Fibroblast of lung (primary cell): Measurements from ENCODE around the gene BRD1. TPM values are rescaled to one million over a fixed set of nuclear protein-coding genes. Genes with fewer than 3 reads are reported as not detected.

Source experiments
- DNase-seq, 2 donors: peaks; one replicate each; pipeline versions ENCODE4 v3.0.0 to v3.0.0-alpha.2; 2010; ENCODE audit warnings: low read depth in 2 of 2
- H2AFZ ChIP-seq: 2 replicates; pipeline ENCODE4 v1.5.1; 2012; ENCODE audit warnings: low read length, control low read depth, inconsistent platforms
- H3K27ac ChIP-seq: 2 replicates; pipeline ENCODE4 v1.5.1; 2011; ENCODE audit warnings: low read length, control low read depth; ENCODE audit not compliant: insufficient read depth
- H3K27me3 ChIP-seq: 2 replicates; pipeline ENCODE4 v1.5.1; 2011; ENCODE audit warnings: mild to moderate bottlenecking, low read length; ENCODE audit not compliant: control insufficient read depth, insufficient read depth
- H3K36me3 ChIP-seq: 2 replicates; pipeline ENCODE4 v1.5.1; 2011; ENCODE audit warnings: low read length; ENCODE audit not compliant: control insufficient read depth, insufficient read depth
- H3K4me1 ChIP-seq: 2 replicates; pipeline ENCODE4 v1.5.1; 2011; ENCODE audit warnings: low read length; ENCODE audit not compliant: control insufficient read depth, insufficient read depth; ENCODE audit errors: extremely low read depth
- H3K4me2 ChIP-seq: 2 replicates; pipeline ENCODE4 v1.5.1; 2011; ENCODE audit warnings: low read length, control low read depth; ENCODE audit not compliant: insufficient read depth; ENCODE audit errors: extremely low read depth
- H3K4me3 ChIP-seq, 4 experiments: fragments of 200-600 bp in 1 of 4; sonication (generic) in 1 of 4; replicated peaks in 1 of 4; 2 replicates each; pipeline ENCODE4 v1.5.1; 2011 to 2016; ENCODE audit warnings: low read length in 4 of 4, low read depth in 3 of 4, mild to moderate bottlenecking in 3 of 4, control low read depth in 2 of 4, inconsistent platforms in 1 of 4, mixed read lengths in 1 of 4; ENCODE audit not compliant: insufficient read depth in 1 of 4; ENCODE audit errors: control extremely low read depth in 1 of 4
- H3K79me2 ChIP-seq: 2 replicates; pipeline ENCODE4 v1.5.1; 2012; ENCODE audit warnings: mild to moderate bottlenecking, low read length, inconsistent platforms; ENCODE audit not compliant: control insufficient read depth, insufficient read depth
- H3K9ac ChIP-seq: 2 replicates; pipeline ENCODE4 v1.5.1; 2011; ENCODE audit warnings: mild to moderate bottlenecking, low read length, control low read depth; ENCODE audit not compliant: insufficient read depth
- H3K9me3 ChIP-seq: 2 replicates; pipeline ENCODE4 v1.5.1; 2012; ENCODE audit warnings: low read depth, low read length; ENCODE audit not compliant: control insufficient read depth, insufficient read depth
- H4K20me1 ChIP-seq: 2 replicates; pipeline ENCODE4 v1.5.1; 2011; ENCODE audit warnings: low read length; ENCODE audit not compliant: control insufficient read depth, insufficient read depth; ENCODE audit errors: extremely low read depth
- EZH2 ChIP-seq: IDR thresholded peaks from 2 replicates; pipeline ENCODE4 v1.5.1; 2012; ENCODE audit warnings: low read length, control low read depth, mild to moderate bottlenecking; ENCODE audit errors: missing control alignments
- polyA plus RNA-seq, 2 donors: library from polyadenylated mRNA; depleted of rRNA in 1 of 2; stranded (reverse) in 1 of 2; unstranded in 1 of 2; fragments of >200 nt; gene quantifications; 2 replicates each; pipeline ENCODE4 v1.2.1, GENCODE V29; 2011 to 2012; ENCODE audit warnings: missing spikeins in 1 of 2
- total RNA-seq: library from RNA; depleted of rRNA; stranded (reverse); fragments of >200 nt; gene quantifications from 2 replicates; pipeline ENCODE4 v1.2.1, GENCODE V29; 2014
- TF ChIP-seq, protein P1 (sequence below), 2 donors: IDR thresholded peaks in 1 of 2; conservative IDR thresholded peaks in 1 of 2; 1 replicate in 1 of 2; 2 replicates in 1 of 2; pipeline ENCODE4 v1.5.1; 2011 to 2012; ENCODE audit warnings: low read length in 2 of 2, control low read depth in 1 of 2, inconsistent platforms in 1 of 2, low read depth in 1 of 2, mild to moderate bottlenecking in 1 of 2

Gene BRD1
- total and polyA plus RNA-seq, 2 donors (not counting 1 experiment from before 2014, with no cell fraction given): 4.3 to 26.6 TPM

DNA sequence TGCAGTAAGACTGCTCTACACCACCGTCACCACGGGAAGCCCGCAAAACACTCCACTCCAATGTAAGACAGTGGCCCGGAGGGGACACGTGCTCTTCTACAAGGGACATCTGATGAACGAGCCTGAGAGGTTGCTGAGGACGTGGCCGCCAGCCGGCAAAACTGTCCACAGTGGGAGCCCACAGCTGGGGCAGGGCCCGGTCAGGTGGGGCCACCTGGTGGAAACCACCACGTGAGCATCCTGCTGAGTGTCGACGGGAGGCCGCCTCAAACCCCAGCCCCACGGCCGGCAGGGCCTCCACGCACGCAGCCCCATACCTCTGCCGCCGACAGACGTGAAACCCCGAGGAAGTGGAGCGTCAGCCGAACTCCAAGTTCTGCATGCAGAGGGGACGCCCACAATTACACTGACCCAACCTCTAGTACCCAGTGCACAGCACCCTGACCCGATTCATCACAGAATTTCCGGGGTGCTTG is 42.6 kb downstream of the BRD1 start:
- Histone ChIP-seq H3K4me3 (no peak overlapping the region), H3K4me2 (no peak overlapping the region), H3K27ac (no peak overlapping the region), H3K9ac (no peak overlapping the region), H3K27me3 (no peaks in the 10 kb centered on the region), H3K4me1 (peaks cover 9% of the 10 kb centered on the region), H3K79me2 (peaks cover 74% of the 10 kb centered on the region), H3K9me3 (no peaks in the 10 kb centered on the region), H2AFZ (no peak overlapping the region), H4K20me1 (no peaks in the 10 kb centered on the region), H3K36me3 (peaks cover 14% of the 10 kb centered on the region)
- no peak for DNase-seq
- TF ChIP-seq, protein P1, sequence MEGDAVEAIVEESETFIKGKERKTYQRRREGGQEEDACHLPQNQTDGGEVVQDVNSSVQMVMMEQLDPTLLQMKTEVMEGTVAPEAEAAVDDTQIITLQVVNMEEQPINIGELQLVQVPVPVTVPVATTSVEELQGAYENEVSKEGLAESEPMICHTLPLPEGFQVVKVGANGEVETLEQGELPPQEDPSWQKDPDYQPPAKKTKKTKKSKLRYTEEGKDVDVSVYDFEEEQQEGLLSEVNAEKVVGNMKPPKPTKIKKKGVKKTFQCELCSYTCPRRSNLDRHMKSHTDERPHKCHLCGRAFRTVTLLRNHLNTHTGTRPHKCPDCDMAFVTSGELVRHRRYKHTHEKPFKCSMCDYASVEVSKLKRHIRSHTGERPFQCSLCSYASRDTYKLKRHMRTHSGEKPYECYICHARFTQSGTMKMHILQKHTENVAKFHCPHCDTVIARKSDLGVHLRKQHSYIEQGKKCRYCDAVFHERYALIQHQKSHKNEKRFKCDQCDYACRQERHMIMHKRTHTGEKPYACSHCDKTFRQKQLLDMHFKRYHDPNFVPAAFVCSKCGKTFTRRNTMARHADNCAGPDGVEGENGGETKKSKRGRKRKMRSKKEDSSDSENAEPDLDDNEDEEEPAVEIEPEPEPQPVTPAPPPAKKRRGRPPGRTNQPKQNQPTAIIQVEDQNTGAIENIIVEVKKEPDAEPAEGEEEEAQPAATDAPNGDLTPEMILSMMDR (conservative IDR thresholded peaks at IDR 0.05 in 1 of 2, IDR thresholded peaks at IDR 0.05 in 1 of 2; ENCODE audit: low read depth in 1 of 2, low read length in 2 of 2): no peak
- TF ChIP-seq EZH2: no peak

DNA sequence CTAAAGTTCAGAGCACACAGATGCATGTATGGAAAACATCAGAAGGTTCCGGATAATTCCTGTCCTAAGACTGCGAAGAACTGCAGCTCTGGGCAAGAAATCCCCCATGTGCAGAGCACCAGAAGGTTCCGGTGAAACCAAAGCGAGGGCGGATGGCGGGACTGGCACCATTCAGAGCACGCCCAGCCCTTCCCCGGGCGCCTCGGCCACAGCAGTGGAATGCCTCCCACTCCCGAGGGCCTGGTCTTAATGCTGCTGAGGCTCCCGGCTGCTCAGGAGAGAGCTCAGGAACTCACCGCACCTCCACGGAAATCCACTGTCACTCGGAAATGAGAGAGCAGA is 43.1 kb downstream of the BRD1 start:
- H3K9me3 ChIP-seq: no peaks in the 10 kb centered on the region
- H3K36me3 ChIP-seq: peaks cover 12% of the 10 kb centered on the region
- H3K27ac ChIP-seq: no peak overlapping the region
- H4K20me1 ChIP-seq: no peaks in the 10 kb centered on the region
- H3K27me3 ChIP-seq: no peaks in the 10 kb centered on the region
- TF ChIP-seq, protein P1 (conservative IDR thresholded peaks at IDR 0.05 in 1 of 2, IDR thresholded peaks at IDR 0.05 in 1 of 2; ENCODE audit: low read depth in 1 of 2, low read length in 2 of 2): no peak
- no peak for TF ChIP-seq EZH2
- no peak overlapping the region for H3K4me3 ChIP-seq
- no peak overlapping the region for H3K4me2 ChIP-seq
- no peak overlapping the region for H2AFZ ChIP-seq
- H3K79me2 ChIP-seq: peaks cover 73% of the 10 kb centered on the region
- H3K9ac ChIP-seq: no peak overlapping the region
- no peak for DNase-seq
- peaks cover 7% of the 10 kb centered on the region for H3K4me1 ChIP-seq

DNA sequence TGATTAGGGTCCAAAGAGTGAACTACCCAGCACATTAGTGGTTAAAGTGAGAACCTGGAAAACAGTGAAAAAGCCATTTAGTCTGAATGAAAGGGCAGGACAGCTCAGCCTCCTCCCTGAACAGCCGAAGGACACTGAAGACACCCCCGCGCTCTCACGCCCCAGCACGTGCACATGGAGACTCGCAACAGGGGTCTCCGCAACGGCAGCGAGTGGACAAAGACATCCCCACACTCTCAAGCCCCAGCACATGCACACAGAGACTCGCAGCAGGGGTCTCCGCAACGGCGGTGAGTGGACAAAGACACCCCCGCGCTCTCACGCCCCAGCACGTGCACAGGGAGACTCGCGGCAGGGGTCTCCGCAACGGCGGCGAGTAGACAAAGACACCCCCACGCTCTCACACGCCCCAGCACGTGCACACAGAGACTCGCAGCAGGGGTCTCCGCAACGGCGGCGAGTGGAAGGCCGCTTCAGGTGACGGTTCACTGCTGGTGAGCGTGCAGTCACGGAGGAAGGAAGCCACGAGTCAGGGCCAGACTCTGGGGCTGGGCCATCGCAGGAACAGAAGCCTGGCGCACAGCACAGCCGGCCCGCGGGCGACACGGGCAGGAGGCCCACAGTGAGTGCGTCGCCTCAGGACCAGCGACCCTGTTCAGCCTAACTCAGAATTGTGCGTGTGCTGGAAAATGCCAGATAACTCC is 43.6 kb downstream of the BRD1 start:
- no peaks in the 10 kb centered on the region for H3K27me3 ChIP-seq
- H4K20me1 ChIP-seq: no peaks in the 10 kb centered on the region
- no peak overlapping the region for H3K27ac ChIP-seq
- no peak overlapping the region for H3K4me3 ChIP-seq
- H3K9ac ChIP-seq: no peak overlapping the region
- no peak overlapping the region for H2AFZ ChIP-seq
- H3K4me2 ChIP-seq: no peak overlapping the region
- peaks cover 71% of the 10 kb centered on the region for H3K79me2 ChIP-seq
- H3K9me3 ChIP-seq: no peaks in the 10 kb centered on the region
- TF ChIP-seq EZH2: no peak
- TF ChIP-seq, protein P1 (conservative IDR thresholded peaks at IDR 0.05 in 1 of 2, IDR thresholded peaks at IDR 0.05 in 1 of 2; ENCODE audit: low read depth in 1 of 2, low read length in 2 of 2): no peak
- DNase-seq: no peak
- peaks cover 12% of the 10 kb centered on the region for H3K36me3 ChIP-seq
- peaks cover 2% of the 10 kb centered on the region for H3K4me1 ChIP-seq
